Epithelial cell of esophagus (primary cell): ENCODE data around the gene ANO4.
A peak's percentile ranks its signal among the peaks of the same experiment; 100 is the strongest.

Source experiments
- DNase-seq: peaks from one replicate; pipeline ENCODE4 v3.0.0; 2010; ENCODE audit warnings: low read depth
- H3K4me3 ChIP-seq: 2 replicates; pipeline ENCODE4 v1.5.1; 2011; ENCODE audit warnings: mild to moderate bottlenecking, low read length, control low read depth
- TF ChIP-seq, protein P1 (sequence below): IDR thresholded peaks from 2 replicates; pipeline ENCODE4 v1.5.1; 2011; ENCODE audit warnings: low read depth, mild to moderate bottlenecking, low read length, control low read depth, inconsistent platforms; ENCODE audit not compliant: insufficient read depth; ENCODE audit errors: missing control alignments

The ANO4 gene

DNA sequence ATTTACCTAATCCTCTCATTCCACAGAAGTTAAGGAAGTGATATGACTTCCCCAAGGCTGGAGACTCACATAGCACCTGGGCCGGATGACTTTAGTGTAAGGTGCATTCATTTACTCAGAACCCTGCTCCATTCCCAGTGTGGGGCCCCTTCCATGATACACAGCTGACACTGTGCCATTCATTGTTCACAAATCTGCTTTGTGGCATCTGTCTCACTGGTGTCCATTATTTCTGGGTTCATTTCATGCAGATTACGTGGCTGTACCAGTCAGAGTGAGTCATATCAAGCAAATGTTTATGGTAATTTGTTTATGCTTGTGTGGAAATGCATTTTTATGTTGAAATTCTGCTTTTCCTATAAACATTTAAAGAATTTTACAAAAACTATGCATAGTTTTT lies 5.2 kb downstream of the ANO4 start:
- no peak overlapping the region for H3K4me3 ChIP-seq
- TF ChIP-seq, protein P1, sequence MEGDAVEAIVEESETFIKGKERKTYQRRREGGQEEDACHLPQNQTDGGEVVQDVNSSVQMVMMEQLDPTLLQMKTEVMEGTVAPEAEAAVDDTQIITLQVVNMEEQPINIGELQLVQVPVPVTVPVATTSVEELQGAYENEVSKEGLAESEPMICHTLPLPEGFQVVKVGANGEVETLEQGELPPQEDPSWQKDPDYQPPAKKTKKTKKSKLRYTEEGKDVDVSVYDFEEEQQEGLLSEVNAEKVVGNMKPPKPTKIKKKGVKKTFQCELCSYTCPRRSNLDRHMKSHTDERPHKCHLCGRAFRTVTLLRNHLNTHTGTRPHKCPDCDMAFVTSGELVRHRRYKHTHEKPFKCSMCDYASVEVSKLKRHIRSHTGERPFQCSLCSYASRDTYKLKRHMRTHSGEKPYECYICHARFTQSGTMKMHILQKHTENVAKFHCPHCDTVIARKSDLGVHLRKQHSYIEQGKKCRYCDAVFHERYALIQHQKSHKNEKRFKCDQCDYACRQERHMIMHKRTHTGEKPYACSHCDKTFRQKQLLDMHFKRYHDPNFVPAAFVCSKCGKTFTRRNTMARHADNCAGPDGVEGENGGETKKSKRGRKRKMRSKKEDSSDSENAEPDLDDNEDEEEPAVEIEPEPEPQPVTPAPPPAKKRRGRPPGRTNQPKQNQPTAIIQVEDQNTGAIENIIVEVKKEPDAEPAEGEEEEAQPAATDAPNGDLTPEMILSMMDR: no peak
- peak; percentile 71 for DNase-seq

GRCh38 chr12:100800723-100801122 lies 6.1 kb downstream of the ANO4 start:
- DNase-seq: no peak
- TF ChIP-seq, protein P1: no peak
- no peak overlapping the region for H3K4me3 ChIP-seq

- no peak for DNase-seq
- H3K4me3 ChIP-seq: no peak overlapping the region
- TF ChIP-seq, protein P1: no peak
These were observed 6.7 kb downstream of the ANO4 start for GRCh38 chr12:100801320-100801719.

GRCh38 chr12:100808777-100809176 lies 14.2 kb downstream of the ANO4 start:
- no peak for DNase-seq
- H3K4me3 ChIP-seq: no peak overlapping the region
- TF ChIP-seq, protein P1: no peak

GRCh38 chr12:100820314-100820713 lies 25.7 kb downstream of the ANO4 start:
- TF ChIP-seq, protein P1: no peak
- DNase-seq: no peak
- H3K4me3 ChIP-seq: no peak overlapping the region

- TF ChIP-seq, protein P1: no peak
- no peak overlapping the region for H3K4me3 ChIP-seq
- peak; percentile 80 for DNase-seq
These were observed 29.4 kb downstream of the ANO4 start for GRCh38 chr12:100823963-100824362.

DNA sequence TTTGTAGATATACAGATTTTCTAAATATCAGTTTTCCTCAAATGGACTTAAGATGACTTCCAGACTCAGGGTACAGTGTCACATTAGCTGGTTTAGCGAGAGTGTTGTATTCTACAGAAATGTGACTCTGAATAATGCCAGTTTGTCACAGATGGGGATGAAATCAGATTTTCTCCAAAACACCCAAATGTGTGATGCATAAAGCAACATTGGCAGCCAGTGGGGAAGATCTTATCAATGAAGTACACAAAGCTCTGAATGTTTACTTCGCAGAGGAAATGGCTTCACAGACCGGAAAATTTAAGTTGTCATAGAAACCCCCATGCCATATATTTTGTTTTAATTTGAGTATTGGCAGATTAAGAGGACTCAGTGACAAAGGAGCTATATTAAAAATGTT lies 29.9 kb downstream of the ANO4 start:
- TF ChIP-seq, protein P1: no peak
- no peak overlapping the region for H3K4me3 ChIP-seq
- no peak for DNase-seq
